ENCODE measurements around the gene CRLF1. TPM values are rescaled to one million over a fixed set of nuclear protein-coding genes. Genes with fewer than 3 reads are reported as not detected.
A peak's percentile ranks its signal among the peaks of the same experiment; 100 is the strongest.

CRLF1 gene
- total RNA-seq, 1 donor from 2014 or later: 21.4 TPM

DNA sequence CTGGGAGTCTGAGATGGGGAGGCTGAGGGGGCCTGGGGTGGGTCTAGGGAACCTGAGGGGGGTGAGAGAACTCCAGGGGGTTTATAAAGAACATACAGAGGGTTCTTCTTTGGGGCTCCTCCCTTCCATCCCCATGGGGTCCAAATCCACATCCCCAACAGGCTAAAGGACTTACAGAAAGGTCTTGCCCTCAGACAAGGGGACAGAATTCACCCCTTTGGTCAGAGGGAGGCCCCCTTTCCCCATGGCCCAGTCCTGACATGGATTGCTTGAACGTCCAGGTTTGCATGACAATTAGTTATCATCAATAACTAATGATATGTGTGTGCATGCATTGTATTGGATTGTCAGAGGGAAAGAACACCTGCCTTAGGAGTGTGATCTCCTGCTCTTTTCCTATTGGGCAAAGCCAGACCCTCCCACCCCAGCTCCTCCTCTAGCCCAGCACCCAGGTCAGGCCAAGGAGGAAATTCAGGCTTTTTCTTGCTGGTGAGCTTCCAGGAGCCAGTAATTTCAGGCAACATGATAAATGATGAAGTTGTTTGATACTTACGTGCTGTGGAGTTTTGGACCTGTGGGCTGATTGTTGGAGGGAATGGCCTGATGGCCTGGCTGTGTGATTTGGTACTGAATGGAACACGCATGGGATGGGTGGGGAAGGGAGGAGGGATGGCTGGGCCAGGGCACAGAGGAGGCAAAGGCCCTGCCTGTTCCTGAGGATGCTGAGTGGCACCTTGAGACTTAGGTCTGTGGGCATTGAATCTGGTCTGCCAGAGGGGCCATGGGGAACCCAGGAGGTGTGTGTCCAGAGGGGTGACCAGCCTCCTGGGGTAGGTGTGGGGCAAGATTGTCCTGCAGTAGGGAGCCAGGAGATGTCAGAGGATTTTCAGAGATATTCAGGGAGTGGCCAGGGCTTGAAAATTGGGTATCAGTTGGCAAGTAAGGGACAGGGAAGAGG is 31.4 kb upstream of the CRLF1 start:
- intact Hi-C loops (cut with micrococcal nuclease): no loop called here
- DNase-seq: no peak
- no peak for ATAC-seq

DNA sequence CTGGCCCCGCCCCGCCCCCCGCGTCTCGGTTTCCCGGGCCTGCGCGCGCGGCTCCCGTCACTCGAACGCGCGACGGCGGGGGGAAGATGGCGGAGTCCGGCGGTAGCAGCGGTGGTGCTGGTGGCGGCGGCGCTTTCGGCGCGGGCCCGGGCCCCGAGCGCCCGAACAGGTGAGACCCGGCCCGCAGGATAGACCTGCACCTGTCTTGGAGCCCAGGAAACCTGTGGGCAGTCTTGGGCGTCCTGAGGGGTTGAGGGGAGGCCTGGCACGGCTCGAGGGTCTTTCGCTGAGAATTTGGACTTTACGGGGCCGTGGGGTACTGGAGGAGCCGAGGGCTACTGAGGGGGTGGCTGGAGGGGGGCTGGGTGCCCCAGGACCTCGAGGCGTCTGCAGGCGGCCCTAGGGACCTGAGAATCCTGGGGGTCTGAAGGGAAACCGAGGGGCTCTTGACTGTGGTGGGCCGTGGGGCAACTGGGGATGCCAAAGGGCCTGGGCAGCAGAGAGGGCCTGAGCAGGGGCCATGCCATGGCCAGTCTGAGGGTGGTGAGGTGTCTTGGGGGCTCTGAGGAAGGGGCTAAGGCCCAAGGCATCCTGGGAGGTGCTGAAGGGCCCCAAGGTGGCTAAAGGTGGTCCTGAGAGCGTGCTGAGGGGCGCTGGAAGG is 30.5 kb upstream of the CRLF1 start, which contains the start of gene KLHL26:
TSS of gene KLHL26 (plus strand) at position 60 of the 661 bp plus-strand sequence. CDS start at position 87, 27 bp downstream.
- ATAC-seq (no peak), DNase-seq (no peak)
- intact Hi-C loops (cut with micrococcal nuclease): no loop called here

- ATAC-seq (peak; percentile 98), DNase-seq (peak; percentile 99)
- intact Hi-C loops (cut with micrococcal nuclease): no loop called here
These were observed 29.8 kb upstream of the CRLF1 start for GRCh38 chr19:18636183-18636968.

DNA sequence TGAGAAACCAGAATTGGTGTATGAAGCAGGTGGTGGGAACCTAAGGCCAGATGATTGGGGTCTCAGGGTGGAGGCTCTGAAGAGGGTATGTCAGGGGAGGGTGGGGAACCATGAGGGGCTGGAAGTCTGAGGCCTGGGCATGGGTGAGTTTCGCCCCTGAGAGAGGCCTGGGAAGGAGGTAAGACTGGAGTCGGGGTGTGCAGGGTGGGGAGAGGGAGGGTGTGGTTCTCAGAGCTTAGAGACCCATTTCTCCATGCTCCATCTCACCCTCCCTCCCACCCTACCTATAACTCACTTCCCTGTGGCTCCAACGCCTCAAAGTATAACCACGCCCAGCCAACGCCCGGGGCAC is 29.2 kb upstream of the CRLF1 start:
- DNase-seq (no peak), ATAC-seq (no peak)
- intact Hi-C loops (cut with micrococcal nuclease): no loop called here

- no peak for ATAC-seq
These were observed 28.2 kb upstream of the CRLF1 start for GRCh38 chr19:18634612-18635297.

GRCh38 chr19:18633321-18633720 is 26.7 kb upstream of the CRLF1 start:
- ATAC-seq (no peak), DNase-seq (no peak)
- intact Hi-C loops (cut with micrococcal nuclease): no loop called here

More at GRCh38 chr19:18634612-18635297, 28.2 kb upstream of the CRLF1 start:
- DNase-seq: no peak
- intact Hi-C loops (cut with micrococcal nuclease): no loop called here

- DNase-seq (peak; percentile 63), ATAC-seq (peak; percentile 95)
- intact Hi-C loops (cut with micrococcal nuclease): no loop called here
These were observed 22.8 kb upstream of the CRLF1 start for GRCh38 chr19:18629166-18630088.

- ATAC-seq (no peak), DNase-seq (no peak)
- intact Hi-C loops (cut with micrococcal nuclease): no loop called here
These were observed 20.3 kb upstream of the CRLF1 start for GRCh38 chr19:18626906-18627305.

GRCh38 chr19:18620902-18621301 is 14.3 kb upstream of the CRLF1 start:
- ATAC-seq (no peak), DNase-seq (no peak)
- intact Hi-C loops (cut with micrococcal nuclease): no loop called here

GRCh38 chr19:18620311-18620710 is 13.7 kb upstream of the CRLF1 start:
- no peak for DNase-seq
- ATAC-seq: no peak
- intact Hi-C loops (cut with micrococcal nuclease): no loop called here

DNA sequence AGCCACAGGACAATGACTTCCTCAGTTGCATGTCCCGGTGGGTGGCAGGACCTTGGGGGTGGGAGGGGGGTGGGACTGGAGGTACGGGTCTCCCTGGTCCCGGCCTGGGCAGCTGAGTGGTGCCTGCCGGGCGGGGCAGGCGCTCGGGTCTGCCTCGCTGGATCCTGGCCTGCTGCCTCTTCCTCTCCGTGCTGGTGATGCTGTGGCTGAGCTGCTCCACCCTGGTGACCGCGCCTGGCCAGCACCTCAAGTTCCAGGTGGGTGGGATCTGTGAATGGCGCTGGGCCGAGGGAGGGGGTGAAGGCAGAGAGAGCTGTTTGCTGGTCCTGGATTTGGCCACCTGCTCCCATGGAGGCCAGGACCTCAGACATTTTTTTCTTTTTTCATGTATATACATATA is 11.6 kb upstream of the CRLF1 start:
- ATAC-seq (no peak), DNase-seq (no peak)
- intact Hi-C loops (cut with micrococcal nuclease): no loop called here

DNA sequence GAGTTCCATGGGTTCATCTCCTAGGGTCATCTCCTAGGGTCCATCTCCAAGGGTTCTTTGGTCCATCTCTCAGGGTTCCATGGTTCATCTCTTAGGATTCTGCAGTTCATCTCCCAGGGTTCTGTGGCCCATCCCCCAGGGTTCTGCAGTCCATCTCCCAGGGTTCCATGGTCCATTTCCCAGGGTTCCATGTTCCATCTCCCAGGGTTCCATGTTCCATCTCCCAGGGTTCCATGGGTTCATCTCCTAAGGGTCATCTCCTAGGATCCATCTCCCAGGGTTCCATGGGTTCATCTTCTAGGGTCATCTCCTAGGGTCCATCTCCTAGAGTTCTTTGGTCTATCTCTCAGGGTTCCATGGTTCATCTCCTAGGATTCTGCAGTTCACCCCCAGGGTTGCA is 11.0 kb upstream of the CRLF1 start:
- DNase-seq (no peak), ATAC-seq (no peak)
- intact Hi-C loops (cut with micrococcal nuclease): no loop called here

GRCh38 chr19:18616023-18616422 is 9.4 kb upstream of the CRLF1 start:
- DNase-seq (no peak), ATAC-seq (no peak)
- intact Hi-C loops (cut with micrococcal nuclease): no loop called here

DNA sequence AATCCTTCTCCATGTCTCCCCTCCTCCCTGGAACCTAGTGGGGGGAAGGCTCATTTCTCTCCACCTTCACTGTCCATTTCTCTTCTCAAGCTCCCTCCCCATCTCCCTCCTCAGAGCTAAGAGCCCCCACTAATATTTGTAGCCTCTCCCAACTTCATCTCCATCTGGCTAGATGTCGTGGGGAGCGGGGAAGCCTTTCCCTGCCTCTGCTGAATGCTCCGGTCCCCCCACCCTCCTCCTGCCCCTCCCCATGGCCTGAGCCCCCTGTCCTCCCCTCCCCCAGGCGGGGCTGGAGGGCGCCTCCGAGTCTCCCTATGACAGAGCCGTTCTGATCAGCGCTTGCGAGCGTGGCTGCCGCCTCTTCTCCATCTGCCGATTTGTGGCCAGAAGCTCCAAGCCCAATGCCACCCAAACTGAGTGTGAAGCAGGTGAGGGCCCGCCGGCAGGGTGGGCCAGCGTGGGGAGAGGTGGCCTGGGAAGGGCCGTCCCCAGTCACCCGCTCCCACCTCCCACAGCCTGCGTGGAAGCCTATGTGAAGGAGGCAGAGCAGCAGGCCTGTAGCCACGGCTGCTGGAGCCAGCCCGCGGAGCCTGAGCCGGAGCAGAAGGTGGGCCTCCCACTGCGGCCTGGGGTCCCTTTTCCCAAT is 7.1 kb upstream of the CRLF1 start:
- ATAC-seq (no peak), DNase-seq (no peak)
- intact Hi-C loops (cut with micrococcal nuclease): no loop called here

DNA sequence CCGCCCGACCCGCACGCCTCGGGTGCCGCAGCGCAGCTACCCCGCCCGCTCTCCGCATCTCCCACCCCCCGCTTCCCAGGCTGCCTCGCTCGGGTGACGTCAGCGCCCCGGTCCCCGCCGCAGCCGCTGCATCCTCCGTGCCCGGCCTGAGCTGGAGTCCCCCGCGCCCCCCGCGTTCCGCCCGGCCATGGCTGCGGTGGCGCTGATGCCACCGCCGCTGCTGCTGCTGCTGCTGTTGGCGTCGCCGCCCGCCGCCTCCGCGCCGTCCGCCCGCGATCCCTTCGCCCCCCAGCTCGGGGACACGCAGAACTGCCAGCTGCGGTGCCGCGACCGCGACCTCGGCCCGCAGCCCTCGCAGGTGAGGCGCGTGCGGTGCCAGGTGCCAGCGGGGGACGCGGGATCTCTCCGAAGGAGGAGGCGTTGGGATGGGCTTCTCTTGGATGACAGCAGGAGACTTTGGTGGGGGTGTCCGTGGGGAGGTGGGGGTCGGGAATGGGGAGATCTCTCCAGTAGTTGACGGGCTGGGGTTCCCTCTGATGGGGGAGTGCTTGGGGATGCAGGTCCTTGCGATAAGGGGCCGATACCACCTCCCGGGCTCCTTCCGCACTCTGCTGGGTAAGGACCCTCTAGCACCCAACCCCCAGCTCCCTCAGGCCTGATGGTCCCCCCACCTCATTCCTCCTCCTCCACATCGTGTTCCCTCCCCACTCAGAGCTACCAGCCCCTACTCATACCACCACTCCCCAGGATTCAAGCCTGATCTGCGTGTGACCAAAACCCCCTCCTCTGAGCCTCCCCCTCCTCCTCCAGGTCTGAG is 6.4 kb upstream of the CRLF1 start, which contains the start of gene TMEM59L:
TSS of gene TMEM59L (plus strand) at position 99 of the 817 bp plus-strand sequence. CDS start at position 188, 89 bp downstream.
- ATAC-seq (peak; percentile 52), DNase-seq (peak; percentile 58)
- intact Hi-C loops (cut with micrococcal nuclease): no loop called here

DNA sequence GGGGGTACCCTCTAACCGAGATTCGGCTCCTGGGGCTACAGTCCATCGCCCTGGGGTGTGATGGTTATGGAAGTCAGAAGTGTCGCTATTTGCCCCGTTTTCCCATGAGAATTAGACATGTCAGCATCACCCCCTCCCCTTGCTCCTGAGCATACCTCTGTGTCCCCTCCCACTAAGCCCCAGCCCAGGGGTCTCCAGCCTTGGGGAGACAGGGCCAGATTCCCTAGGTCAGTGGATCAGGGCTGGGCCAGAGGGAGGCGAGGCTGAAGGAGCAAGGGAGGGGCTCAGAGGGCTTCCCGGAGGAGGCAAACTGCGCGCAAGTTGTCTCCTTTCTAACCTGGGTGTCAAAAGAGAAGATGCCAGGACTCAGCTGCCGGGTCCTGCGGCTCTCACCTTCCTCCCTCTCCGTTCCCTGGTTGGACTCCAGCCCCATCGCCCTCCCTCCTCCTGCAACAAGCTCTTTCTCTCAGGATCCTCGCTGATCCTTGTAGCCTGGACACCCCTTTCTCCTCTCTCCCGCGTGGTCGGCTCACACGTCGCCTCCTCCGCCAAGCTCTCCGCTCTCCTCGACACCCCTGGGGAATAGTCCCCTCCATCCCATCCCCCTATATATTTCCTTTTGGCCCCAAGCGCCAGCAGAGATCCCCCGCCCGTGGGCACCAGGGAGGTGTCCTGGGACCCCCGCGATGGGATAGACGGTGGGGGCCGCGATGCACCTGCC is 5.6 kb upstream of the CRLF1 start:
- ATAC-seq: no peak
- no peak for DNase-seq
- intact Hi-C loops (cut with micrococcal nuclease): no loop called here

All from left ventricle myocardium superior (tissue), 1 donor.